Measurements from ENCODE around the gene ADCY3. TPM values are rescaled to one million over a fixed set of nuclear protein-coding genes. Genes with fewer than 3 reads are reported as not detected.

ADCY3 gene
- total and polyA plus RNA-seq, 2 of the 13 experiments (the other 11 are each of a cell fraction or from before 2014, with no cell fraction given): 0.11 to 0.61 TPM

GRCh38 chr2:24852026-24852425, 68.0 kb downstream of the ADCY3 start:
- no peaks in the 10 kb centered on the region for H3K79me2 ChIP-seq (ENCODE audit: insufficient read depth, low read length)
- BruUV-seq (replicated peaks): no TSS peak
- H3K4me1 ChIP-seq (ENCODE audit: insufficient read depth, low read length): no peaks in the 10 kb centered on the region
- H3K4me2 ChIP-seq (ENCODE audit: low read depth, low read length): no peak overlapping the region
- H3K36me3 ChIP-seq (replicated peaks in 1 of 2; ENCODE audit: control insufficient read depth in 1 of 2, insufficient read depth in 2 of 2, low read length in 2 of 2): no peaks in the 10 kb centered on the region
- H3K27me3 ChIP-seq (ENCODE audit: control insufficient read depth in 1 of 2, insufficient read depth in 2 of 2, low read length in 2 of 2): peaks cover 5 to 48% of the 10 kb centered on the region in 2 experiments
- no peak for FAIRE-seq
- peaks cover 13% of the 10 kb centered on the region; the same call in 1 of the 2 replicates for H3K9me3 ChIP-seq (ENCODE audit: low read length)
- POLR2A ChIA-PET: no interaction called here
- no peak for DNase-seq (ENCODE audit: low spot score)
- H4K20me1 ChIP-seq (ENCODE audit: insufficient read depth, low read length): no peaks in the 10 kb centered on the region
- no peak overlapping the region for H2AFZ ChIP-seq (ENCODE audit: low read length)
- H3K4me3 ChIP-seq (replicated peaks in 1 of 3; ENCODE audit: insufficient read depth in 1 of 3, low read depth in 2 of 3, low read length in 3 of 3): no peak overlapping the region
- H3K9ac ChIP-seq (ENCODE audit: insufficient read depth, low read depth, low read length): no peak overlapping the region
- 65% methylated on average over 11 of the region's 13 CpGs for WGBS (ENCODE audit: low lambda C conversion rate)
- in situ Hi-C loops (cut with HindIII; ENCODE audit: extremely low pct_ligation_motif_present, low pct_unique_long_range_greater_than_20kb) (no loop called here), intact Hi-C loops (cut with micrococcal nuclease; ENCODE audit: unreplicated experiment) (no loop called here)
- ATAC-seq: no peak
- no peak overlapping the region for H3K27ac ChIP-seq (ENCODE audit: extremely low read length, insufficient read depth, low read length)
- CTCF ChIA-PET (ENCODE audit: low intra/inter-chr PET ratio, low total read pairs): no interaction called here
- TF ChIP-seq, protein P1, sequence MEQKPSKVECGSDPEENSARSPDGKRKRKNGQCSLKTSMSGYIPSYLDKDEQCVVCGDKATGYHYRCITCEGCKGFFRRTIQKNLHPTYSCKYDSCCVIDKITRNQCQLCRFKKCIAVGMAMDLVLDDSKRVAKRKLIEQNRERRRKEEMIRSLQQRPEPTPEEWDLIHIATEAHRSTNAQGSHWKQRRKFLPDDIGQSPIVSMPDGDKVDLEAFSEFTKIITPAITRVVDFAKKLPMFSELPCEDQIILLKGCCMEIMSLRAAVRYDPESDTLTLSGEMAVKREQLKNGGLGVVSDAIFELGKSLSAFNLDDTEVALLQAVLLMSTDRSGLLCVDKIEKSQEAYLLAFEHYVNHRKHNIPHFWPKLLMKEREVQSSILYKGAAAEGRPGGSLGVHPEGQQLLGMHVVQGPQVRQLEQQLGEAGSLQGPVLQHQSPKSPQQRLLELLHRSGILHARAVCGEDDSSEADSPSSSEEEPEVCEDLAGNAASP (CRISPR knock-in tag; IDR thresholded peaks at IDR 0.05; ENCODE audit: borderline replicate concordance): no peak
- no peak for TF ChIP-seq ZNF501 (CRISPR knock-in tag; IDR thresholded peaks at IDR 0.05)
- TF ChIP-seq ZBTB2 (CRISPR knock-in tag; IDR thresholded peaks at IDR 0.05; ENCODE audit: low read depth): no peak
- TF ChIP-seq, protein P2, sequence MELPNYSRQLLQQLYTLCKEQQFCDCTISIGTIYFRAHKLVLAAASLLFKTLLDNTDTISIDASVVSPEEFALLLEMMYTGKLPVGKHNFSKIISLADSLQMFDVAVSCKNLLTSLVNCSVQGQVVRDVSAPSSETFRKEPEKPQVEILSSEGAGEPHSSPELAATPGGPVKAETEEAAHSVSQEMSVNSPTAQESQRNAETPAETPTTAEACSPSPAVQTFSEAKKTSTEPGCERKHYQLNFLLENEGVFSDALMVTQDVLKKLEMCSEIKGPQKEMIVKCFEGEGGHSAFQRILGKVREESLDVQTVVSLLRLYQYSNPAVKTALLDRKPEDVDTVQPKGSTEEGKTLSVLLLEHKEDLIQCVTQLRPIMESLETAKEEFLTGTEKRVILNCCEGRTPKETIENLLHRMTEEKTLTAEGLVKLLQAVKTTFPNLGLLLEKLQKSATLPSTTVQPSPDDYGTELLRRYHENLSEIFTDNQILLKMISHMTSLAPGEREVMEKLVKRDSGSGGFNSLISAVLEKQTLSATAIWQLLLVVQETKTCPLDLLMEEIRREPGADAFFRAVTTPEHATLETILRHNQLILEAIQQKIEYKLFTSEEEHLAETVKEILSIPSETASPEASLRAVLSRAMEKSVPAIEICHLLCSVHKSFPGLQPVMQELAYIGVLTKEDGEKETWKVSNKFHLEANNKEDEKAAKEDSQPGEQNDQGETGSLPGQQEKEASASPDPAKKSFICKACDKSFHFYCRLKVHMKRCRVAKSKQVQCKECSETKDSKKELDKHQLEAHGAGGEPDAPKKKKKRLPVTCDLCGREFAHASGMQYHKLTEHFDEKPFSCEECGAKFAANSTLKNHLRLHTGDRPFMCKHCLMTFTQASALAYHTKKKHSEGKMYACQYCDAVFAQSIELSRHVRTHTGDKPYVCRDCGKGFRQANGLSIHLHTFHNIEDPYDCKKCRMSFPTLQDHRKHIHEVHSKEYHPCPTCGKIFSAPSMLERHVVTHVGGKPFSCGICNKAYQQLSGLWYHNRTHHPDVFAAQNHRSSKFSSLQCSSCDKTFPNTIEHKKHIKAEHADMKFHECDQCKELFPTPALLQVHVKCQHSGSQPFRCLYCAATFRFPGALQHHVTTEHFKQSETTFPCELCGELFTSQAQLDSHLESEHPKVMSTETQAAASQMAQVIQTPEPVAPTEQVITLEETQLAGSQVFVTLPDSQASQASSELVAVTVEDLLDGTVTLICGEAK (IDR thresholded peaks at IDR 0.05): no peak
- TF ChIP-seq, protein P2 (CRISPR knock-in tag; IDR thresholded peaks at IDR 0.05): no peak
- TF ChIP-seq, protein P3, sequence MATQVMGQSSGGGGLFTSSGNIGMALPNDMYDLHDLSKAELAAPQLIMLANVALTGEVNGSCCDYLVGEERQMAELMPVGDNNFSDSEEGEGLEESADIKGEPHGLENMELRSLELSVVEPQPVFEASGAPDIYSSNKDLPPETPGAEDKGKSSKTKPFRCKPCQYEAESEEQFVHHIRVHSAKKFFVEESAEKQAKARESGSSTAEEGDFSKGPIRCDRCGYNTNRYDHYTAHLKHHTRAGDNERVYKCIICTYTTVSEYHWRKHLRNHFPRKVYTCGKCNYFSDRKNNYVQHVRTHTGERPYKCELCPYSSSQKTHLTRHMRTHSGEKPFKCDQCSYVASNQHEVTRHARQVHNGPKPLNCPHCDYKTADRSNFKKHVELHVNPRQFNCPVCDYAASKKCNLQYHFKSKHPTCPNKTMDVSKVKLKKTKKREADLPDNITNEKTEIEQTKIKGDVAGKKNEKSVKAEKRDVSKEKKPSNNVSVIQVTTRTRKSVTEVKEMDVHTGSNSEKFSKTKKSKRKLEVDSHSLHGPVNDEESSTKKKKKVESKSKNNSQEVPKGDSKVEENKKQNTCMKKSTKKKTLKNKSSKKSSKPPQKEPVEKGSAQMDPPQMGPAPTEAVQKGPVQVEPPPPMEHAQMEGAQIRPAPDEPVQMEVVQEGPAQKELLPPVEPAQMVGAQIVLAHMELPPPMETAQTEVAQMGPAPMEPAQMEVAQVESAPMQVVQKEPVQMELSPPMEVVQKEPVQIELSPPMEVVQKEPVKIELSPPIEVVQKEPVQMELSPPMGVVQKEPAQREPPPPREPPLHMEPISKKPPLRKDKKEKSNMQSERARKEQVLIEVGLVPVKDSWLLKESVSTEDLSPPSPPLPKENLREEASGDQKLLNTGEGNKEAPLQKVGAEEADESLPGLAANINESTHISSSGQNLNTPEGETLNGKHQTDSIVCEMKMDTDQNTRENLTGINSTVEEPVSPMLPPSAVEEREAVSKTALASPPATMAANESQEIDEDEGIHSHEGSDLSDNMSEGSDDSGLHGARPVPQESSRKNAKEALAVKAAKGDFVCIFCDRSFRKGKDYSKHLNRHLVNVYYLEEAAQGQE (IDR thresholded peaks at IDR 0.05; ENCODE audit: borderline replicate concordance in 1 of 2, low read depth in 1 of 2, low read length in 2 of 2): no peak
- no peak for TF ChIP-seq AGO2 (optimal IDR thresholded peaks at IDR 0.05; ENCODE audit: low read depth, low read length)
- TF ChIP-seq GPN1 (CRISPR knock-in tag; IDR thresholded peaks at IDR 0.05; ENCODE audit: borderline replicate concordance): no peak

Data from HepG2 (cell line).